GM23338 (cell line): ENCODE results near the gene ZNF410. TPM values are rescaled to one million over a fixed set of nuclear protein-coding genes. Genes with fewer than 3 reads are reported as not detected.

ENCODE experiments used
- ATAC-seq: fragments of 200-7000 bp; cut with Tn5 transposase; 3 replicates; pipeline ENCODE4 v1.9.1; 2020
- DNase-seq: peaks from one replicate; pipeline ENCODE4 v3.0.0-alpha.2; 2015; ENCODE audit warnings: low spot score
- H2AFZ ChIP-seq: fragments of 200-600 bp; sonication (generic); 2 replicates; pipeline ENCODE4 v1.8.0; 2016; ENCODE audit warnings: antibody characterized with exemption, mild to moderate bottlenecking, moderate library complexity
- H3F3A ChIP-seq: fragments of 200-600 bp; sonication (generic); replicated peaks from 2 replicates; pipeline ENCODE4 v1.8.0; 2017; ENCODE audit warnings: antibody characterized with exemption, mixed run types, low read depth
- H3K27ac ChIP-seq: fragments of 200-600 bp; sonication (generic); 2 replicates; pipeline ENCODE4 v1.6.1; 2016; ENCODE audit warnings: low read depth
- H3K27me3 ChIP-seq: fragments of 200-600 bp; sonication (generic); 2 replicates; pipeline ENCODE4 v1.8.0; 2016; ENCODE audit warnings: mild to moderate bottlenecking, mixed run types, moderate library complexity; ENCODE audit not compliant: insufficient read depth
- H3K36me3 ChIP-seq: fragments of 200-600 bp; sonication (generic); 2 replicates; pipeline ENCODE4 v1.8.0; 2016; ENCODE audit warnings: mild to moderate bottlenecking; ENCODE audit not compliant: insufficient read depth
- H3K4me1 ChIP-seq: fragments of 200-600 bp; sonication (generic); 2 replicates; pipeline ENCODE4 v1.8.0; 2016; ENCODE audit warnings: mild to moderate bottlenecking, moderate library complexity; ENCODE audit not compliant: insufficient read depth
- H3K4me2 ChIP-seq: fragments of 200-600 bp; sonication (generic); 2 replicates; pipeline ENCODE4 v1.7.1; 2017; ENCODE audit warnings: mixed run types
- H3K4me3 ChIP-seq: fragments of 200-600 bp; sonication (generic); 2 replicates; pipeline ENCODE4 v1.6.1; 2016; ENCODE audit warnings: mixed run types
- H3K79me2 ChIP-seq: fragments of 200-600 bp; sonication (generic); replicated peaks from 2 replicates; pipeline ENCODE4 v1.8.0; 2017; ENCODE audit warnings: mild to moderate bottlenecking; ENCODE audit not compliant: insufficient read depth
- H3K9me2 ChIP-seq: fragments of 200-600 bp; sonication (generic); 2 replicates; pipeline ENCODE4 v1.8.0; 2017; ENCODE audit not compliant: insufficient read depth
- H4K20me1 ChIP-seq: fragments of 200-600 bp; sonication (generic); replicated peaks from 2 replicates; pipeline ENCODE4 v1.8.0; 2017; ENCODE audit warnings: mild to moderate bottlenecking; ENCODE audit not compliant: insufficient read depth
- H3K27ac Mint-ChIP-seq: 2 replicates; pipeline ENCODE4 v1.8.0; 2020; ENCODE audit warnings: inconsistent platforms, mild to moderate bottlenecking, moderate library complexity, mixed read lengths
- H3K27me3 Mint-ChIP-seq: 3 replicates; pipeline ENCODE4 v1.8.0; 2022; ENCODE audit warnings: low read depth, mild to moderate bottlenecking, moderate library complexity, mixed read lengths, inconsistent platforms; ENCODE audit not compliant: insufficient read depth, poor library complexity
- H3K36me3 Mint-ChIP-seq: 3 replicates; pipeline ENCODE4 v1.8.0; 2021; ENCODE audit warnings: low read depth, mild to moderate bottlenecking, inconsistent platforms, moderate library complexity, mixed read lengths
- H3K4me1 Mint-ChIP-seq: 3 replicates; pipeline ENCODE4 v1.8.0; 2020; ENCODE audit warnings: mild to moderate bottlenecking, inconsistent platforms, mixed read lengths
- H3K4me3 Mint-ChIP-seq: 3 replicates; pipeline ENCODE4 v1.8.0; 2021; ENCODE audit warnings: moderate library complexity, mild to moderate bottlenecking, inconsistent platforms, mixed read lengths
- H3K9me3 Mint-ChIP-seq: 3 replicates; pipeline ENCODE4 v1.8.0; 2020; ENCODE audit warnings: moderate library complexity, mild to moderate bottlenecking, inconsistent platforms, mixed read lengths
- CREB1 ChIP-seq: fragments of 250-450 bp; sonication (Bioruptor Pico); IDR thresholded peaks from 2 replicates; pipeline ENCODE4 v1.5.0; 2020; ENCODE audit warnings: low read depth, mild to moderate bottlenecking, moderate library complexity
- ETS1 ChIP-seq: IDR thresholded peaks from 2 replicates; pipeline ENCODE4 v1.6.1; 2016; ENCODE audit warnings: antibody characterized with exemption
- EZH2phosphoT487 ChIP-seq: fragments of 200-600 bp; sonication (generic); IDR thresholded peaks from one replicate; pipeline ENCODE4 v1.8.1; 2018; ENCODE audit warnings: antibody characterized with exemption; ENCODE audit not compliant: unreplicated experiment
- JUNB ChIP-seq: IDR thresholded peaks from one replicate; pipeline ENCODE4 v1.6.1; 2016; ENCODE audit warnings: antibody characterized with exemption; ENCODE audit not compliant: unreplicated experiment
- NANOG ChIP-seq: IDR thresholded peaks from 2 replicates; pipeline ENCODE4 v1.6.1; 2016; ENCODE audit warnings: antibody characterized with exemption, borderline replicate concordance
- POLR2AphosphoS5 ChIP-seq: IDR thresholded peaks from 2 replicates; pipeline ENCODE4 v1.6.1; 2016; ENCODE audit warnings: antibody characterized with exemption, low read depth
- REST ChIP-seq: IDR thresholded peaks from one replicate; pipeline ENCODE4 v1.6.1; 2018; ENCODE audit warnings: antibody characterized with exemption; ENCODE audit not compliant: unreplicated experiment
- STAT1 ChIP-seq: IDR thresholded peaks from one replicate; pipeline ENCODE4 v1.6.1; 2016; ENCODE audit warnings: antibody characterized with exemption; ENCODE audit not compliant: unreplicated experiment
- ZNF331 ChIP-seq: fragments of 250-450 bp; sonication (Bioruptor Pico); IDR thresholded peaks from 2 replicates; pipeline ENCODE4 v1.5.0; 2020; ENCODE audit warnings: low read depth, mild to moderate bottlenecking, moderate library complexity
- polyA plus RNA-seq: library from polyadenylated mRNA; unstranded; fragments of >200 nt; fragmentation: Nextera tagmentation; extraction: Ambion mirVana; gene quantifications from 2 replicates; pipeline ENCODE4 v1.2.1, GENCODE V29; 2016
- total RNA-seq: library from RNA; depleted of rRNA; stranded (reverse); fragments of >200 nt; shearing (Covaris generic); gene quantifications from 2 replicates; pipeline ENCODE4 v1.2.3, GENCODE V29; 2014
- TF ChIP-seq, protein P1 (sequence below), 2 experiments: fragments of 200-600 bp in 1 of 2; sonication (generic) in 1 of 2; conservative IDR thresholded peaks; 2 replicates each; pipeline versions ENCODE4 v1.5.1 to v1.6.1; 2016 to 2017; ENCODE audit warnings: antibody characterized with exemption in 2 of 2, low read depth in 2 of 2, mild to moderate bottlenecking in 2 of 2, moderate library complexity in 1 of 2

The ZNF410 gene
- total and polyA plus RNA-seq, 2 experiments from 2014 or later = 10.6 to 20.4 TPM

DNA sequence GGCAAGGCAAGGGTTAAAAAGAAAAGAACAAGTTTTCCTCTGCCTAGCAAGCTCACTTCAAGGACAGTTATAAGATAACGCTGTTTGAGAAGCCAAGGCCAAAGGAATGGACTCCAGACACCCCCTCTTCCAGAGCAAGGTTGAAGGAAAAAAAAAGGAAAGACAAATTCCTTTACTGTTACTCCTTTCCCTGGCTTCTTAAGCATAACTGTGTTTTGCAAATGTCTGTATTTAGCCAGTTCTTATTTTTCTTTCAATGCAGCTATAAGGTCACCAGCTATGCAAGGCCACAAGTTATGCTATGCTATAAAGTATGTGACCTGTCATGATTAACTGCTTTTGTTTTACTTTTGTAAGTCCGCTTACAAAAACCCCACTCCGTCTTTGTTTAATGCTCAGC lies 26.6 kb downstream of the ZNF410 start:
- ATAC-seq = no peak
- H3K27me3 ChIP-seq = no peaks in the 10 kb centered on the region
- no peaks in the 10 kb centered on the region for H3K4me1 Mint-ChIP-seq
- peaks cover 44% of the 10 kb centered on the region for H3K36me3 Mint-ChIP-seq
- peaks cover 3% of the 10 kb centered on the region; the same call in 1 of the 2 replicates for H3K79me2 ChIP-seq
- no peak overlapping the region for H3K4me2 ChIP-seq
- H3K4me1 ChIP-seq = no peaks in the 10 kb centered on the region
- no peak overlapping the region for H3K27ac ChIP-seq
- TF ChIP-seq EZH2phosphoT487 (no peak), ZNF331 (CRISPR knock-in tag) (no peak), STAT1 (no peak), JUNB (no peak), REST (no peak)
- no peaks in the 10 kb centered on the region for H3F3A ChIP-seq
- peaks cover 24% of the 10 kb centered on the region for H3K36me3 ChIP-seq
- H3K27ac Mint-ChIP-seq = no peak overlapping the region
- H3K4me3 Mint-ChIP-seq = no peak overlapping the region
- DNase-seq = no peak
- H4K20me1 ChIP-seq = peaks cover 7% of the 10 kb centered on the region
- H3K4me3 ChIP-seq = no peak overlapping the region
- H2AFZ ChIP-seq = no peak overlapping the region
- peaks cover 4% of the 10 kb centered on the region; the same call in 1 of the 3 replicates for H3K9me3 Mint-ChIP-seq
- no peaks in the 10 kb centered on the region for H3K9me2 ChIP-seq
- H3K27me3 Mint-ChIP-seq = peaks cover 1% of the 10 kb centered on the region

DNA sequence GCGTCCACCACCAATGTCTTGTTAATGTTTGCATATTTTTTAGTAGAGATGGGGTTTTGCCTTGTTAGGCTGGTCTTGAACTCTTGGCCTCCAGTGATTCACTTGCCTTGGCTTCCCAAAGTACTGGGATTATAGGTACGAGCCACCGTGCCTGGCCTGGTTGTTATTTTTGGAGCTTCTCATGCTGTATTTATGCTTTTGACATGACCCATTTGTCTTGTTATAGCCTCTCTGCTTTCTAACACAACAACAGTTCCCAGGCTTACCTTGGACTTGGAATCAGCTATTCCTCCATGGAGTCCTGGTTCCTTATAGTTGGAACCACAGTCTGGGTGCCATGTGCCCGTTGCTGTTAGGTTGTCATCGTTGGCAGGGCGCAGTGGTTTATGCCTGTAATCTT lies 29.7 kb downstream of the ZNF410 start:
- Mint-ChIP-seq H3K4me1 (no peaks in the 10 kb centered on the region), H3K9me3 (peaks cover 4% of the 10 kb centered on the region; the same call in 1 of the 3 replicates), H3K4me3 (no peak overlapping the region), H3K36me3 (peaks cover 29% of the 10 kb centered on the region), H3K27me3 (peaks cover 1% of the 10 kb centered on the region), H3K27ac (no peak overlapping the region)
- no peak for DNase-seq
- no peak overlapping the region for H2AFZ ChIP-seq
- H3K36me3 ChIP-seq = peaks cover 14% of the 10 kb centered on the region
- H3K4me3 ChIP-seq = no peak overlapping the region
- no peaks in the 10 kb centered on the region for H3K4me1 ChIP-seq
- no peak for ATAC-seq
- H3K27ac ChIP-seq = no peak overlapping the region
- H3K27me3 ChIP-seq = no peaks in the 10 kb centered on the region
- no peaks in the 10 kb centered on the region for H3F3A ChIP-seq
- no peak overlapping the region for H3K4me2 ChIP-seq
- peaks cover 3% of the 10 kb centered on the region; the same call in 1 of the 2 replicates for H3K79me2 ChIP-seq
- no peaks in the 10 kb centered on the region; the same call in none of the 2 replicates for H4K20me1 ChIP-seq
- H3K9me2 ChIP-seq = no peaks in the 10 kb centered on the region
- no peak for TF ChIP-seq NANOG
- TF ChIP-seq POLR2AphosphoS5 = no peak
- TF ChIP-seq, protein P1, sequence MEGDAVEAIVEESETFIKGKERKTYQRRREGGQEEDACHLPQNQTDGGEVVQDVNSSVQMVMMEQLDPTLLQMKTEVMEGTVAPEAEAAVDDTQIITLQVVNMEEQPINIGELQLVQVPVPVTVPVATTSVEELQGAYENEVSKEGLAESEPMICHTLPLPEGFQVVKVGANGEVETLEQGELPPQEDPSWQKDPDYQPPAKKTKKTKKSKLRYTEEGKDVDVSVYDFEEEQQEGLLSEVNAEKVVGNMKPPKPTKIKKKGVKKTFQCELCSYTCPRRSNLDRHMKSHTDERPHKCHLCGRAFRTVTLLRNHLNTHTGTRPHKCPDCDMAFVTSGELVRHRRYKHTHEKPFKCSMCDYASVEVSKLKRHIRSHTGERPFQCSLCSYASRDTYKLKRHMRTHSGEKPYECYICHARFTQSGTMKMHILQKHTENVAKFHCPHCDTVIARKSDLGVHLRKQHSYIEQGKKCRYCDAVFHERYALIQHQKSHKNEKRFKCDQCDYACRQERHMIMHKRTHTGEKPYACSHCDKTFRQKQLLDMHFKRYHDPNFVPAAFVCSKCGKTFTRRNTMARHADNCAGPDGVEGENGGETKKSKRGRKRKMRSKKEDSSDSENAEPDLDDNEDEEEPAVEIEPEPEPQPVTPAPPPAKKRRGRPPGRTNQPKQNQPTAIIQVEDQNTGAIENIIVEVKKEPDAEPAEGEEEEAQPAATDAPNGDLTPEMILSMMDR (conservative IDR thresholded peaks at IDR 0.05; ENCODE audit: low read depth in 2 of 2) = no peak
- TF ChIP-seq STAT1 = no peak
- TF ChIP-seq CREB1 = no peak
- TF ChIP-seq JUNB = no peak
- TF ChIP-seq ETS1 = no peak
- TF ChIP-seq REST = no peak
- no peak for TF ChIP-seq EZH2phosphoT487
- no peak for TF ChIP-seq ZNF331 (CRISPR knock-in tag)
